Activated naive CD8-positive, alpha-beta T cell treated with anti-CD3 and anti-CD28 coated beads, Interleukin-2, amount 50 U/mL, for 24 hours (primary cell): ENCODE results near the gene PRKACG.
"Not testable (repeated sequence)": the region's sequence is repeated elsewhere in the genome, so short reads cannot be mapped to it uniquely, and the experiment has no call there.

Experiments used
- ATAC-seq: fragments of 150-1000 bp; cut with Tn5 transposase; one replicate; pipeline ENCODE4 v1.10.0; 2021
- DNase-seq: peaks from one replicate; pipeline ENCODE4 v3.0.0; 2021
- H3K27ac Mint-ChIP-seq: one replicate; pipeline ENCODE4 v1.8.0; 2021; ENCODE audit warnings: mild to moderate bottlenecking, mixed read lengths
- H3K27me3 Mint-ChIP-seq: one replicate; pipeline ENCODE4 v1.8.0; 2021; ENCODE audit warnings: mixed read lengths
- H3K36me3 Mint-ChIP-seq: one replicate; pipeline ENCODE4 v1.8.0; 2021; ENCODE audit warnings: low read depth, mixed read lengths
- H3K4me1 Mint-ChIP-seq: one replicate; pipeline ENCODE4 v1.8.0; 2021; ENCODE audit warnings: mixed read lengths
- H3K4me3 Mint-ChIP-seq: one replicate; pipeline ENCODE4 v1.8.0; 2021; ENCODE audit warnings: mild to moderate bottlenecking, moderate library complexity, mixed read lengths
- H3K9me3 Mint-ChIP-seq: one replicate; pipeline ENCODE4 v1.8.0; 2021; ENCODE audit warnings: mixed read lengths

The PRKACG gene

DNA sequence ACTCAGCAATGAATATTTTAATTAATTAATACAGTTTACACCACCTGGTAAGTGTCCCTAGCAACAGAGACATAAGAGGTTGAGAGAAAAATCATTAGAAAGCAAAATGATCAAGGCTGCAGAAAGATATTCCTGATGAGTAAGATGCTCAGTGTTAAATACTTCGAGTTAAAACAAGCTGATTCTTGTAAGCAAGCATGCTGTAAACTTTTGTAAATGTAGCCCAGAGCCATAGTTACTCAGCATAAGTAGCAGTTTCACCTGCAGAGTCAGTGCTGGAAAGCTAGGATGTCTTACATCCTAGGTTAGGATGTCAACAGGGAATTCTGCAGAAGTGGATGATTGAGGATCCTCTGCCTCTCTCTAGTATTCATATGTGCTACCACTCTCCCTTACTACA lies 4.2 kb downstream of the PRKACG start:
- no peaks in the 10 kb centered on the region for H3K9me3 Mint-ChIP-seq
- ATAC-seq (no peak), DNase-seq (no peak)
- H3K36me3 Mint-ChIP-seq: no peaks in the 10 kb centered on the region
- peaks cover 14% of the 10 kb centered on the region for H3K27me3 Mint-ChIP-seq
- peaks cover 8% of the 10 kb centered on the region for H3K4me1 Mint-ChIP-seq
- no peak overlapping the region for H3K4me3 Mint-ChIP-seq
- no peak overlapping the region for H3K27ac Mint-ChIP-seq

DNA sequence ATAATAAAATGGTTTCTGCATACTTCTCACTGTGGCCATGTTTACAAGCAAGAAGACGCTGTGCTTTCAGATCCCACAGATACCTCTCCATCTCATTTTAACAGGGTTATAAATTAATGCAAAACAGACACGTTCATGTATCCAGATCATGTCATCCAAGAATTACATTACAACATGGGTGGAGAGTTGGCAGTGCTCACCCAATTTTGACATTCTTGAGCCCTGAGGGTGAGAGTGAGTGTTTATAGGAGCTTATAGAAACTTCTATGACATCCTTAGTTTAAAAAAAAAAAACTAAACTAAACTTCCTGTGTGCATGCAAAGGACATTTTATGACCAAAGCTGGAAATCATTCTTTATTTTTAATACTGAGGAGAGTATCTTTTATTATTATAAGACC lies 9.1 kb downstream of the PRKACG start:
- no peak for ATAC-seq
- Mint-ChIP-seq H3K36me3 (no peaks in the 10 kb centered on the region), H3K27ac (no peak overlapping the region), H3K9me3 (no peaks in the 10 kb centered on the region), H3K27me3 (no peaks in the 10 kb centered on the region), H3K4me1 (no peaks in the 10 kb centered on the region), H3K4me3 (no peak overlapping the region)
- DNase-seq: no peak

DNA sequence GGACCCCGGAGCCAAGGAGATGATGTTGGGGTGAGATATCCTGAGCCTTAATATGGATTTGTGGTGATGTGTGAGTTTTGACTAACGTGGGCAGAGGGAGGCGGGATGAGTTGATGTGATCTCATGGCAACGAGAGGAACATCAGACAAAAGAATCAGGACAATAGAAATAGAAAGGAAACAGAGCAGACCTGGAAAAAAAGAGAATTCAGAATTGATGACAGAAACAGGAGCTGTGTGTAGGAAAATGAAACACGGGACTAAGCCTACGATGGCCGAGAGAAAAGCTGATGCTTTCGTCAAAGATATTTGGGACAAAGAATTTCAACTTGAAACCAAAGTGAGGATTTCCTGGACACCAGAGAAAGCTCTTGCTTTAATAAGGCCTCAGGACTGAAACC lies 10.9 kb downstream of the PRKACG start:
- Mint-ChIP-seq H3K27me3 (no peaks in the 10 kb centered on the region), H3K9me3 (no peaks in the 10 kb centered on the region), H3K4me1 (peaks cover 7% of the 10 kb centered on the region), H3K27ac (no peak overlapping the region), H3K36me3 (no peaks in the 10 kb centered on the region), H3K4me3 (no peak overlapping the region)
- no peak for ATAC-seq
- DNase-seq: no peak

DNA sequence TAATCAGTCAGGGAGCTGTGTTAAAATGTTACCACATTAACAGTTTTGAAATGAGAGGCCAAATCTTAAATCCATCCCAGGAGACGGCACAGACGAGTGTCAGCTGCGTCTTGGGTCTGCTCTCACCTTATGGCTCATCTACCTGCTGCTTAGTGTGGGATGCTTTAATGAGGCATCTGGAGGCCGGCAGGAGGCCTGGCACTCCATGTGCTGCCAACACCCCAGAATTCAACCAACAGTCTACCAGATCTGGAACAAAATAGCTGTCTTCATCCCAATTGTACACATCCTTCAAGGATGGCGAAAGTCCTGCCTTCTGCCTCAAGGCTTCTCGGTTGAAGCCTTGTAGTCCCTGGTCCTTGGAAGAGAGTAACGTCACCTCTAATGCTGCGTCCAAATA lies 12.0 kb downstream of the PRKACG start:
- Mint-ChIP-seq H3K36me3 (no peaks in the 10 kb centered on the region), H3K4me1 (peaks cover 10% of the 10 kb centered on the region), H3K9me3 (no peaks in the 10 kb centered on the region), H3K27me3 (no peaks in the 10 kb centered on the region), H3K27ac (no peak overlapping the region), H3K4me3 (no peak overlapping the region)
- ATAC-seq (no peak), DNase-seq (no peak)

DNA sequence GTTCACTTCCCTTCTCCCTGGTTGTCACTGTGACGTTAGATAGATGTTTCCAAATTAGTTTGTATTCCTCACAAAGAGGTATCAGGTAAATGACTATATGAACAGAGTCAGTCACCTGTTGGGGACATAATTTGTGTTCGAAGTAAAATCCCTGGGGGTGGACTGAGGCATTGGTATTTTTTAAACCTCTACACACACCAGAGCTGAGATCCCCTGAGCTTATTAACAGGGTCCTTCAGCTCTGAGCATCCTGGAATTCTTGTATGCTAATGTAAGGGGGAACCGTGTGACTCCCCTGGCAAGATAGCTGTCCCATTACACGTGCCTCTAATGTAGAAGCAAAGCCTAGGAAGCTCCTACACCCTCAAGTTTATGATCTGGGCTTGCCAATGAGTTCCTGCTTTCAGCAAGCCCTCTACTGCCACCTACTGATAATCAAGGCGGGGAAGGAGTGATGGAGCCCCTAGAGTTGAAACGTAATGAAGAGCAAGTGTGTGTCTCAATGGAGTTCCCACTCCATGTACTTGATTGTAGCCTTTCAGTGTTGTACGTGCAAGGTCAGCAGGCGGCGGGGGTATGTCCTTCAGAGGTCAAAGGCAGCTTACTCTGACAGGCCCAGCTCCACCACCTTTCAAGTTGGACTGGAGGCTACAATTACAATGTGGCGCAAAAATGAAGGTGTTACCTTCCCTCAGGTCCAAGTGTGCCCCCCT lies 14.4 kb downstream of the PRKACG start:
- H3K36me3 Mint-ChIP-seq: no peaks in the 10 kb centered on the region
- H3K27ac Mint-ChIP-seq: no peak overlapping the region

DNA sequence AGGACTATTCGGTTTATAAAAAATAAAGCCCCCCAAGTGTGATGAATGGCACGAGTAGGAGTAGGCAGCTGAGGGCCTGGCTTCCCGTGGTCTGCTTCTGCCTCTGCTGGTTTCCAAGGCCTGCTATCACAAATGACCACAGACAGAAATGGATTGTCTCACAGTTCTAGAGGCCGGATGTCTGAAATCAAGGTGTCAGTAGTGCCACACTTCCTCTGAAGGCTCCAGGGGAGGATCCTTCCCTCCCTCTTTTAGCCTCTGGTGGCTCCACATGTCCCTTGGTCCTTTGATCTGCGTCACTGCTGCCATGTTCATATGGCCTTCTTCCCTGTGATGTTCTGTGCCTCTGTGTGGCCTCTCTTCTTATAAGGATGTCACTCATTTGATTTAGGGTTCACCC lies 15.1 kb downstream of the PRKACG start:
- ATAC-seq (no peak), DNase-seq (no peak)
- Mint-ChIP-seq H3K27me3 (no peaks in the 10 kb centered on the region), H3K27ac (no peak overlapping the region), H3K4me3 (no peak overlapping the region), H3K4me1 (peaks cover 22% of the 10 kb centered on the region), H3K9me3 (no peaks in the 10 kb centered on the region), H3K36me3 (no peaks in the 10 kb centered on the region)

More for the DNA sequence above, 14.4 kb downstream of the PRKACG start:
- peak; percentile 93 for ATAC-seq
- no peak overlapping the region for H3K4me3 Mint-ChIP-seq
- DNase-seq: peak; percentile 61
- no peaks in the 10 kb centered on the region for H3K27me3 Mint-ChIP-seq
- H3K4me1 Mint-ChIP-seq: peaks cover 22% of the 10 kb centered on the region
- H3K9me3 Mint-ChIP-seq: no peaks in the 10 kb centered on the region

DNA sequence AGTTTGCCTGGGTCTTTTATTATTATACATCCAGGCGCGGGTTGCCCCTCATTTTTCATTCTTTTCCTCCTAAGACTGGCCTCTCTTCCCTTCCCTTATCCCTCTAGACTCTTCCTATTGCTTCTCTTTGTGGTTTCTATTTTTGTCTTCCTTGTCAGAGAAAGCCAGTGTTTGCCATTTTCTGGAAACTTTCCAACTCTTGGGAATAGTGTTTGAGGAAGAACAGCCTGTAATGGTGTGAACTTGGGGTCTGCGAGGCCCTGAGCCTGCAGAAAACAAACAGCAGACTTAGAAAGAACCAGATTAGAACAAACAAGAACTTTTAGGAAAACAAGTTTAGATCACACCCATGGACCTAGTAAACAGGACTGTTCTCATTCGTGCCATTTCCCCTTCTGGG lies 15.5 kb downstream of the PRKACG start:
- ATAC-seq (no peak), DNase-seq (no peak)
- H3K27me3 Mint-ChIP-seq: no peaks in the 10 kb centered on the region
- no peaks in the 10 kb centered on the region for H3K36me3 Mint-ChIP-seq
- H3K9me3 Mint-ChIP-seq: no peaks in the 10 kb centered on the region
- no peak overlapping the region for H3K27ac Mint-ChIP-seq
- H3K4me1 Mint-ChIP-seq: peaks cover 22% of the 10 kb centered on the region
- H3K4me3 Mint-ChIP-seq: no peak overlapping the region

DNA sequence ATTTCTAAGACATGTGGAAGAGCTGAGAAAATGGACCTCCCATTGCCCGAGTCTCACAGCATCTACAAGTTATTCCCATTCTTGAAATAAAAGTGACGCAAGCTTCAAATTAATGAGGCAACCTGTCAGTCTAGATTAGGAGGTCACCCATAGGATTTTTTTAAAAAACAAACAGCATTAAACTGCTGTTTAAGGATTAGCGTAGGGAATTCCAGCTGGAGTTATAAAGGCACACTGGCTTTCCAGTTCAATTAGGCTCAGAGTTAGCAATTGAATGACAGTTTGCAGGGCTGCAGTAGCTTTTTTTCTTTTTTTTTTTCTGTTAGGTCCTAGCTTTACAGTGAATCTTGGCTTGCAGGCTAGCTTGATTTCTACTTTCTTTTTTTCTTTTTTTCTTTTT lies 16.2 kb downstream of the PRKACG start:
- Mint-ChIP-seq H3K9me3 (no peaks in the 10 kb centered on the region), H3K36me3 (no peaks in the 10 kb centered on the region), H3K4me3 (no peak overlapping the region), H3K27ac (no peak overlapping the region), H3K4me1 (peaks cover 22% of the 10 kb centered on the region), H3K27me3 (no peaks in the 10 kb centered on the region)
- DNase-seq (no peak), ATAC-seq (no peak)

DNA sequence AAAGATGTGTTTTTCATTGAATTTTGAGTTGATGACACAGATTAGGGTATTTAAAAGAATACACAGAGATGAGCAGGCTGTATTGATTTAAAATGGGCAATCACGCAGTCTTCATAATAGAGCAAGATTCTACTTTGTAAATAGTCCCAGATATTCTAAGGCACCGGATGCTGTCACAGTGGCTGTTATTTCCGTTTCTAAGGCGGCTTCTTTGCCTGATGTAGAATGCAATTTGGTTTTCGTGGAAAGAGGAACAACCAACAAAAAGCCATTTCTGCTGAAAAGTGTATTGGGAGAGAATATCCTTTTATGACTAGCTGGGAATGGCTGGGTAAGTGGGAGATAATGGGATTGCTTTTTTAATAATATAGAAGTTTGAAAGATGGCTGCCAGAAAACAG lies 17.5 kb downstream of the PRKACG start:
- no peaks in the 10 kb centered on the region for H3K36me3 Mint-ChIP-seq
- H3K4me3 Mint-ChIP-seq: peak overlapping the region; percentile 21
- DNase-seq: no peak
- no peaks in the 10 kb centered on the region for H3K27me3 Mint-ChIP-seq
- ATAC-seq: no peak
- H3K27ac Mint-ChIP-seq: peak overlapping the region; percentile 4
- peaks cover 22% of the 10 kb centered on the region for H3K4me1 Mint-ChIP-seq
- H3K9me3 Mint-ChIP-seq: no peaks in the 10 kb centered on the region

DNA sequence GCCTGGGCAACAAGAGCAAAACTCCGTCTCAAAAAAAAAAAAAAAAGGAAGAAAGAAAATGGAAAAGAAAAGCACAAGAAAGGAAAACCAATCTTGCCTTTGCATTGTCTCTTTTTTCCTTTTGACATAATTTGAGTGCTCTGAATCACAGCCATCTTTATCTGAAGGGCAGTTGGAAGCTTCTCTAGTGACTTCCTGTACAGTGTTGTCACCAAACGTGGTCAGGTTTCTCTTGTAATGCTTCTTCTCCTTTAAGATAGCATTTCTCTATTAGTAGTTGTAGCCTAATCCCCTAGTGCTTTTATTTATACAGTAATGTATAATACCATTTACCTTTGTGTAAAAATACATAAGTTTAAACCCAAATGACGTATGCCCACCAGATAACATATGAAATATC lies 18.1 kb downstream of the PRKACG start:
- ATAC-seq: no peak
- Mint-ChIP-seq H3K9me3 (no peaks in the 10 kb centered on the region), H3K27ac (no peak overlapping the region), H3K4me1 (peaks cover 22% of the 10 kb centered on the region), H3K27me3 (no peaks in the 10 kb centered on the region), H3K36me3 (no peaks in the 10 kb centered on the region), H3K4me3 (no peak overlapping the region)
- no peak for DNase-seq

DNA sequence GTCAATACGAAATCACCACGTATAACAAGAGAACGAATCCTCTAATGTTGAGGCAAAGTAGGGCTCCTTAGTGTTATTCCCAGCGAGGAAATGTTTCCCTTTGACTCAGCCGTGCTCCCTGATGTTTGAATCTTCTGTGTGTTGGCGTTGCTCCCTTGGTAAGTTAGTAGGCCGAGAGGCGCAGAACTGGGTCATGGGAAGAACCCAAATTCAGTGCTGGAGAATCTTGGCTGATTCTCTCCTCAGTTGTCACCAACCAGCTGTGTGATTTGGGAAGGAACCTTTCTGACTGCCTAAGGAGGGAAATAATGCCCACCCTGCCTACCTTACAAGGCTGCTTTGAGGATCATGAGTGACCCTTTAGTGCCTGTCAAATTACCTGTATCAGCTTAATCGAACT lies 22.5 kb downstream of the PRKACG start:
- H3K27ac Mint-ChIP-seq: no peak overlapping the region
- no peak overlapping the region for H3K4me3 Mint-ChIP-seq
- ATAC-seq: no peak
- H3K27me3 Mint-ChIP-seq: no peaks in the 10 kb centered on the region
- no peak for DNase-seq
- H3K9me3 Mint-ChIP-seq: no peaks in the 10 kb centered on the region
- peaks cover 9% of the 10 kb centered on the region for H3K4me1 Mint-ChIP-seq
- no peaks in the 10 kb centered on the region for H3K36me3 Mint-ChIP-seq

DNA sequence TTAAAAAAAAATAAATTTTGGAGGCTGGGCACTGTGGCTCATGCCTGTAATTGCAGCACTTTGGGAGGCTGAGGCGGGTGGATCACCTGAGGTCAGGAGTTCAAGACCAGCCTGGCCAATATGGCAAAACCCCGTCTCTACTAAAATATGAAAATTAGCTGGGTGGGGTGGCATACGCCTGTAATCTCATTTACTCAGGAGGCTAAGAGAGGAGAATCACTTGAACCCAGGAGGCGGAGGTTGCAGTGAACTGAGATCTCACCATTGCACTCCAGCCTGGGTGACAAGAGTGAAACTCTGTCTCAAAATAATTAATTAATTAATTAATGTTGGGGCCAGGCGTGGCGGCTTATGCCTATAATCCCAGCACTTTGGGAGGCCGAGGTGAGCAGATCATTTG lies 27.0 kb downstream of the PRKACG start:
- not testable (repeated sequence) for H3K36me3 Mint-ChIP-seq, ATAC-seq, H3K27me3 Mint-ChIP-seq, H3K9me3 Mint-ChIP-seq, H3K27ac Mint-ChIP-seq, DNase-seq, H3K4me3 Mint-ChIP-seq
- peaks cover 10% of the 10 kb centered on the region for H3K4me1 Mint-ChIP-seq

DNA sequence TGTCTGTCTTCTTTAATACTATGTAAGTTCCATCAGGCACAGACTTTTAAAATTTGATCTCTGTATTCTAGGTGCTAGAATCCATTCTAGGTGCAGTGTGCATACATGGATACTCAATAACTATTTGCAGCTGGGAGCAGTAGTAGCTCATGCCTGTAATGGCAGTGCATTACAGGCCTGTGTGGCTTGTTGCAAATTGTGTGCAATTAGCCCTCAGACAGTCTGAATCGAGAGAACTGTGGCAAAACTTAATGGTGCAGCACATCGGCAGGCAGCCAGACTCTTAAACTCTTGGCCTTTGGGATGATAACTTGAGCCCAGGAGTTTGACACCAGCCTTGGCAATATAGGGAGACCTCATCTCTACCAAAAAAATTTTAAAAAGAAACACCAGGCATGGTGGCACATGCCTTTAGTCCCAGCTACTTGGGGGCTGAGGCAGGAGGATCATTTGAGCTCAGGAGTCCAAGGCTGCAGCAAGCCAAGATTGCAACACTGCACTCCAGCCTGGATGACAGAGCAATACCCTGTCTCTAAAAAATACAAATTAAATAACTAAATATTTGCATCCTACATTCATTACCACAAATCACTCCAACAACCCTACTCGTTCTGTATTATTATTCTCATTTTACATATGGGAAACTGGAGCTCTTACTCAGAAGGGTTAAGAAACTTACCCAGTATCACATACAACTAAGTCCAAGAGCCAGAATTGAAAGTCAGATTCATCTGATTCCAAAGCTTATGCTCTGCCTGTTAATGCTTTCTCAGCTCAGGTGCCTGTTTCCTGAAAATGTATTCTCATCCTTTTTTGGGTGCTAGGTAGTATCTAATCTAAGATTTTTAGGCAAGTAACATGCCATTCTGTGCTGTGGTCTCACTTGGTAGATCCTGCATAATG lies 30.1 kb downstream of the PRKACG start:
- H3K4me1 Mint-ChIP-seq: peaks cover 34% of the 10 kb centered on the region
- DNase-seq: no peak
- H3K36me3 Mint-ChIP-seq: no peaks in the 10 kb centered on the region
- no peaks in the 10 kb centered on the region for H3K9me3 Mint-ChIP-seq
- no peak overlapping the region for H3K4me3 Mint-ChIP-seq
- H3K27me3 Mint-ChIP-seq: no peaks in the 10 kb centered on the region
- ATAC-seq: no peak
- peak overlapping the region; percentile 17 for H3K27ac Mint-ChIP-seq

DNA sequence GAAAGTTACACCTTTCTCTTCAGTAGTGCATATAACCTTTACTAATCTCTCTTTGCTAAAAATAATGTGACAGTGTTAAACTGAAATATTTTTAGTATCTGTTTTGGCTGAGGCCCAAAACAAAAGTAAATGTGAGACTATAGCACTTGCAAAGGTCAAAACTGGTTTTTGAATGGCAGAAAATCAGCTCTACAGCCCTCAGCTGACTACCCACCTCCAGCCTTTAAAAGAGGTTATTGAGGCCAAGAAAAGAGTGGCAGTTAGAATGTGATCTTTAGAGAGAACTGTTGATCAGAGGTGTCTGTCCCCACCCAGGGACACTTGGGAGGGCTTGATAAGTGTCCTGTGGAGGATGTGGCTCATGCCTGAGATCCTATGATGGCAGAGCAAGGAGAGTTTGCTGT lies 30.9 kb downstream of the PRKACG start:
- Mint-ChIP-seq H3K4me1 (peaks cover 38% of the 10 kb centered on the region), H3K27ac (peak overlapping the region; percentile 17)

DNA sequence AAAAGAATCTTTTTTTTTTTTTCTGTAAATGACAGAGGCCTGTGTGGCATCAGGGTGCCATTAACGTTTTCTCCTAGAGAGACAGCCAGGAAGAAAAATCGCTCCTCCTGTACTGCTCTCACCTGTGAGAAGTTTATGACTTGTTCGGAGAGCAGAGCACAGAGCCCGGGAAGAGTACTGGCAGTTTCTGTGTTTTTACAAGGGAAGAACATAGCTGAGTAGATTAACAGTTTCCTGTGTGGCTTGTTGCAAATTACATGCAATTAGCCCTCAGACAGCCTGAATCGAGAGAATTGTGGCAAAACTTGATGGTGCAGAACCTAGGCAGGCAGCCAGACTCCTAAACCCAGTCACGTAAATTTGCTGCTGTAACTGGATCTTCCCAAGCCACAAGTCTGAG lies 32.1 kb downstream of the PRKACG start:
- no peak for DNase-seq
- no peak for ATAC-seq
- no peaks in the 10 kb centered on the region for H3K36me3 Mint-ChIP-seq
- no peak overlapping the region for H3K27ac Mint-ChIP-seq
- H3K27me3 Mint-ChIP-seq: no peaks in the 10 kb centered on the region
- H3K4me3 Mint-ChIP-seq: no peak overlapping the region
- no peaks in the 10 kb centered on the region for H3K9me3 Mint-ChIP-seq
- H3K4me1 Mint-ChIP-seq: peaks cover 40% of the 10 kb centered on the region

More for the DNA sequence above, 30.9 kb downstream of the PRKACG start:
- ATAC-seq (peak; percentile 30), DNase-seq (no peak)
- Mint-ChIP-seq H3K27me3 (no peaks in the 10 kb centered on the region), H3K36me3 (no peaks in the 10 kb centered on the region), H3K4me3 (no peak overlapping the region), H3K9me3 (no peaks in the 10 kb centered on the region)
